ENCODE data around the gene SMAD5.
A peak's percentile ranks its signal among the peaks of the same experiment; 100 is the strongest.

Gene SMAD5

GRCh38 chr5:136166909-136167308 is 34.3 kb downstream of the SMAD5 start:
- H3K9me3 ChIP-seq (ENCODE audit: low read length): no peaks in the 10 kb centered on the region
- H2AFZ ChIP-seq (ENCODE audit: low read length): no peak overlapping the region
- no peak overlapping the region for H3K4me3 ChIP-seq (ENCODE audit: low read depth, low read length, poor library complexity, severe bottlenecking)
- peak overlapping the region; percentile 1; the same call in 1 of the 2 replicates for H3K9ac ChIP-seq (ENCODE audit: low read length)
- no peaks in the 10 kb centered on the region for H3K9me2 ChIP-seq (ENCODE audit: low read depth, low read length)
- peak overlapping the region; percentile 69 for H3K27ac ChIP-seq (ENCODE audit: low read depth, low read length, poor library complexity, severe bottlenecking)
- H3K79me2 ChIP-seq (ENCODE audit: insufficient read depth, low read length): no peaks in the 10 kb centered on the region
- H3K4me1 ChIP-seq (ENCODE audit: insufficient read depth, low read length, severe bottlenecking): peaks cover 45% of the 10 kb centered on the region
- TF ChIP-seq EZH2 (IDR thresholded peaks at IDR 0.05; ENCODE audit: borderline replicate concordance, low read length) (no peak), CTCF (IDR thresholded peaks at IDR 0.05; ENCODE audit: low read length) (no peak)
- no peaks in the 10 kb centered on the region for H3K27me3 ChIP-seq (ENCODE audit: insufficient read depth, low read length)
- H3K4me2 ChIP-seq (ENCODE audit: low read length): peak overlapping the region; percentile 39
- H3F3A ChIP-seq (ENCODE audit: insufficient read depth, low read length): no peaks in the 10 kb centered on the region
- peaks cover 57% of the 10 kb centered on the region; the same call in 1 of the 2 replicates for H3K36me3 ChIP-seq (ENCODE audit: insufficient read depth, low read length)
- no peaks in the 10 kb centered on the region for H4K20me1 ChIP-seq (ENCODE audit: insufficient read depth, low read length)

GRCh38 chr5:136169218-136169617 is 36.6 kb downstream of the SMAD5 start:
- no peak overlapping the region for H3K4me3 ChIP-seq (ENCODE audit: low read depth, low read length, poor library complexity, severe bottlenecking)
- no peaks in the 10 kb centered on the region for H3F3A ChIP-seq (ENCODE audit: insufficient read depth, low read length)
- no peaks in the 10 kb centered on the region for H3K79me2 ChIP-seq (ENCODE audit: insufficient read depth, low read length)
- no peaks in the 10 kb centered on the region for H3K27me3 ChIP-seq (ENCODE audit: insufficient read depth, low read length)
- peaks cover 55% of the 10 kb centered on the region for H3K36me3 ChIP-seq (ENCODE audit: insufficient read depth, low read length)
- no peak overlapping the region for H2AFZ ChIP-seq (ENCODE audit: low read length)
- H3K27ac ChIP-seq (ENCODE audit: low read depth, low read length, poor library complexity, severe bottlenecking): no peak overlapping the region
- no peak overlapping the region for H3K4me2 ChIP-seq (ENCODE audit: low read length)
- H3K9ac ChIP-seq (ENCODE audit: low read length): no peak overlapping the region
- TF ChIP-seq CTCF (IDR thresholded peaks at IDR 0.05; ENCODE audit: low read length) (no peak), EZH2 (IDR thresholded peaks at IDR 0.05; ENCODE audit: borderline replicate concordance, low read length) (no peak)
- H3K4me1 ChIP-seq (ENCODE audit: insufficient read depth, low read length, severe bottlenecking): peaks cover 25% of the 10 kb centered on the region
- H3K9me3 ChIP-seq (ENCODE audit: low read length): no peaks in the 10 kb centered on the region
- H4K20me1 ChIP-seq (ENCODE audit: insufficient read depth, low read length): no peaks in the 10 kb centered on the region
- H3K9me2 ChIP-seq (ENCODE audit: low read depth, low read length): no peaks in the 10 kb centered on the region

GRCh38 chr5:136174021-136174659 is 41.5 kb downstream of the SMAD5 start:
- Histone ChIP-seq H3K79me2 (ENCODE audit: insufficient read depth, low read length) (no peaks in the 10 kb centered on the region), H3K9me2 (ENCODE audit: low read depth, low read length) (no peaks in the 10 kb centered on the region), H3K27ac (ENCODE audit: low read depth, low read length, poor library complexity, severe bottlenecking) (no peak overlapping the region), H3K36me3 (ENCODE audit: insufficient read depth, low read length) (peaks cover 71% of the 10 kb centered on the region), H3K4me3 (ENCODE audit: low read depth, low read length, poor library complexity, severe bottlenecking) (no peak overlapping the region), H3K9ac (ENCODE audit: low read length) (no peak overlapping the region), H3K9me3 (ENCODE audit: low read length) (no peaks in the 10 kb centered on the region), H3F3A (ENCODE audit: insufficient read depth, low read length) (no peaks in the 10 kb centered on the region), H3K4me1 (ENCODE audit: insufficient read depth, low read length, severe bottlenecking) (no peaks in the 10 kb centered on the region), H3K27me3 (ENCODE audit: insufficient read depth, low read length) (no peaks in the 10 kb centered on the region), H4K20me1 (ENCODE audit: insufficient read depth, low read length) (no peaks in the 10 kb centered on the region), H2AFZ (ENCODE audit: low read length) (no peak overlapping the region), H3K4me2 (ENCODE audit: low read length) (no peak overlapping the region)
- TF ChIP-seq EZH2 (IDR thresholded peaks at IDR 0.05; ENCODE audit: borderline replicate concordance, low read length) (no peak), CTCF (IDR thresholded peaks at IDR 0.05; ENCODE audit: low read length) (peak; percentile 78)
